Myometrial cell (primary cell): ENCODE data around the gene SCAND1. TPM values are rescaled to one million over a fixed set of nuclear protein-coding genes. Genes with fewer than 3 reads are reported as not detected.

Experiments used
- total RNA-seq: library from RNA; depleted of rRNA; stranded (reverse); fragments of >200 nt; gene quantifications from 2 replicates; pipeline ENCODE4 v1.2.3, GENCODE V29; 2015

SCAND1 gene
- total RNA-seq: 106 and 111 TPM in 2 replicates

DNA sequence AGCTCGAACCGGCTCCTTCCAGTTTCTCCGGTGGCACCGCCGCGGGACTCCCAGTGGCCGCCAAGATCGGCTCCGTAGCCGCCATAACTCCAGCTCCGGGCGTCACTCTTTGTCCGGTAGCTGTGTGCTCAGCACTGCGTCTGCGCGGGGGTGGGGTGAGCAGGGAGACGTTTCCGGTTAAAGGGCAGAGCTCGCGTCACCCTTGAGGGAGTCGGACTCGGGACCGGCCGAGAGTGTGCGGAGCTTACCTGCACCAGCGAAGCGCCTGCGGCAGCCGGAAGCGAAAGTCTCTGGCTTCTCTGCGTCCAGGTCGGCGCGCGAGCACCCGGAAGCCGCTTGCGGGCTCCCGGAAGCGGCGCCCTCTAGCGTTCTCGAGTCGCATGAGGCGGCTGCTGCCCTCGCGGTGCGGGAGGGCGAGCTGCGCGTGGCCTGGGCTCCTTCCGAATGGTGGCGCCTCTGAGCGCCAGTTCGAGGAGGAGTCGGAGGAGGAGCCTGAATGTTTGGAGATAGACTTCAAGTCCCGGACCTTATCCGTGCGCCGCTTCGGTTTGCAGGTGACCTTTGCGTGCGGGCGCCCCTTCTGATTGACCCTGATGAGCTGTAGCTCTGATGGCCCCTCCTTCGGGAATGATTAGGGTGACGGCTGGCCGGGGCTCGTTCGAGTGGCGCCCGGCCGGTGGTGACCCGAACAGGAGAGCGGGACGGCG, at the start of gene SCAND1:
Gene SCAND1, minus strand, starts transcription at position 303 of the 707 bp plus-strand sequence. Its CDS starts 218 bp downstream, at position 85.

DNA sequence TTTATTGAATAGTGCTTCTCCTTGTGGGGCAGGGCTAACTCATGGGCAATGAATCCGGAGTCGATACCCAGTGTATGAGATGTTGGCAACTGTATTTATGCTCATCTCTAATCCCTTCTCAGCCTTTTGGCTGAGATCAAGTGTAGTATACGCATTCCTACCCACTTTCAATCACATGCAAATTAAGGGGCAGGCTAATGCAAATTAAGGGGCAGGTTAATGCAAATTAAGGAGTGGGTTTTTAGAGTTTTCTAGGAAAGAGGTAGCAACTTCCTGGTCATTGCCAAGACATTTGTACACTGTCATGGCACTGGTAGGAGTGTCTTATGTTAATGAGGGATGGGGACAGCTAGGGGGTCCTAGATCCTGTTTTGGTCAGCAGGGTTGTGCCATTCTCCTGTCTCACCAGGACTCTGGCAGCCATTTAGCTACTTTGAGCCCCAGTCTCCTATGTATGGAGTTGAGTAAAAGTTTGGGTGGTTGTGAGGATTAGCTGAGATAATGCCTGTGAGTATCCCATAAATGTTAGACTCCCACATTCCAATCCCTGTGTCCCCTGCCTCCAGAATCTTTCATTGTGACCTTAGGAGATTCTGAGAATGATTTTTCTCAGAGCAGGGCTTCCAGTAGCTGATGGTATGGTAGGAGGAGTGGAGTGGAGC, 13.8 kb upstream of the SCAND1 start, which contains the start of gene CNBD2:
Gene CNBD2, plus strand, starts transcription at position 612 of the 662 bp plus-strand sequence. CDS start 173 bp downstream, outside the sequence.

Other genes starting within 250 kb of the SCAND1 start
- gene RBM39, start 212.2 kb downstream of the SCAND1 start, total RNA-seq: 119 and 134 TPM in 2 replicates
- 21.0 and 21.3 TPM in 2 replicates for gene PHF20, start 182.5 kb downstream of the SCAND1 start, total RNA-seq
- gene CNBD2, start 14.1 kb upstream of the SCAND1 start, total RNA-seq: 2.0 and 3.5 TPM in 2 replicates
- 11.0 and 29.4 TPM in 2 replicates for gene EPB41L1, start 200.2 kb upstream of the SCAND1 start, total RNA-seq